Cardiac fibroblast (primary cell): ENCODE results near the gene ZBTB42.

Source experiments
- DNase-seq, 2 donors: peaks; one replicate each; pipeline versions ENCODE4 v3.0.0 to v3.0.0-alpha.2; 2010; ENCODE audit warnings: low read depth in 2 of 2
- H3K4me3 ChIP-seq, 2 donors: replicated peaks in 1 of 2; 1 replicate in 1 of 2; 2 replicates in 1 of 2; pipeline ENCODE4 v1.5.1; 2011; ENCODE audit warnings: low read depth in 2 of 2, low read length in 2 of 2, mild to moderate bottlenecking in 2 of 2, moderate library complexity in 1 of 2
- TF ChIP-seq, protein P1 (sequence below): IDR thresholded peaks from one replicate; pipeline ENCODE4 v1.5.1; 2011; ENCODE audit warnings: low read depth, mild to moderate bottlenecking, low read length, inconsistent platforms

The ZBTB42 gene

DNA sequence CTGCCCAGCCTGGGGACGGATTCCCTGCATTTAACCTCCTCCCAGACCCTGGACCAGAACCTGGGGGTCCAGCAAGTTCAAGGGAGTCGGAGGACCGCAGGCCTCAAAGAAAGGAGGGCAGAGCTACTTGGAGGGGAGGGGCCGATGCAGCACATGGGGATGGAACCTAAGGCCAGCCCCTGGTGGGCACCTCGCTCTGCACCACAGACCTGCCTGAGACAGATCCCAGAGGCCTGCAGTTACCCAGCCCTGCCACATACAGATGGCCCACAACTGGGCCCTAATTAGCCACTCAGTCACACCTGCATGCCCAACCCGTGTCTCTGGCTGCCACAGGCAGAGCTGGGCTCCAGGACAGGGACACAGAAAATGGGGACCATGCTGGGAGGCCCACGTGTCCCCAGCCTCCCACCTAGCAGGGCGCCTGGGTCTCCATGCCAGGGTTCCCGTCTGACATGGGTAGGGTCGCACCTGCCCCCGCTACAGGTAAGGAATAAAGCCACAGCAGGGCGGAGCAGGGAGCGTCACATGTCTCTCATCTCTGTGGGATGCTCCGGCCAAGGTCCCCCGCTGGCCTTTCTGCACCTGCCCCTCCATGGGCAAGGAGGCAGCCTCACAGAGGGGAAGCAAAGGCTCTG is 22.1 kb upstream of the ZBTB42 start:
- no peak overlapping the region for H3K4me3 ChIP-seq
- TF ChIP-seq, protein P1, sequence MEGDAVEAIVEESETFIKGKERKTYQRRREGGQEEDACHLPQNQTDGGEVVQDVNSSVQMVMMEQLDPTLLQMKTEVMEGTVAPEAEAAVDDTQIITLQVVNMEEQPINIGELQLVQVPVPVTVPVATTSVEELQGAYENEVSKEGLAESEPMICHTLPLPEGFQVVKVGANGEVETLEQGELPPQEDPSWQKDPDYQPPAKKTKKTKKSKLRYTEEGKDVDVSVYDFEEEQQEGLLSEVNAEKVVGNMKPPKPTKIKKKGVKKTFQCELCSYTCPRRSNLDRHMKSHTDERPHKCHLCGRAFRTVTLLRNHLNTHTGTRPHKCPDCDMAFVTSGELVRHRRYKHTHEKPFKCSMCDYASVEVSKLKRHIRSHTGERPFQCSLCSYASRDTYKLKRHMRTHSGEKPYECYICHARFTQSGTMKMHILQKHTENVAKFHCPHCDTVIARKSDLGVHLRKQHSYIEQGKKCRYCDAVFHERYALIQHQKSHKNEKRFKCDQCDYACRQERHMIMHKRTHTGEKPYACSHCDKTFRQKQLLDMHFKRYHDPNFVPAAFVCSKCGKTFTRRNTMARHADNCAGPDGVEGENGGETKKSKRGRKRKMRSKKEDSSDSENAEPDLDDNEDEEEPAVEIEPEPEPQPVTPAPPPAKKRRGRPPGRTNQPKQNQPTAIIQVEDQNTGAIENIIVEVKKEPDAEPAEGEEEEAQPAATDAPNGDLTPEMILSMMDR: no peak
- no peak for DNase-seq

DNA sequence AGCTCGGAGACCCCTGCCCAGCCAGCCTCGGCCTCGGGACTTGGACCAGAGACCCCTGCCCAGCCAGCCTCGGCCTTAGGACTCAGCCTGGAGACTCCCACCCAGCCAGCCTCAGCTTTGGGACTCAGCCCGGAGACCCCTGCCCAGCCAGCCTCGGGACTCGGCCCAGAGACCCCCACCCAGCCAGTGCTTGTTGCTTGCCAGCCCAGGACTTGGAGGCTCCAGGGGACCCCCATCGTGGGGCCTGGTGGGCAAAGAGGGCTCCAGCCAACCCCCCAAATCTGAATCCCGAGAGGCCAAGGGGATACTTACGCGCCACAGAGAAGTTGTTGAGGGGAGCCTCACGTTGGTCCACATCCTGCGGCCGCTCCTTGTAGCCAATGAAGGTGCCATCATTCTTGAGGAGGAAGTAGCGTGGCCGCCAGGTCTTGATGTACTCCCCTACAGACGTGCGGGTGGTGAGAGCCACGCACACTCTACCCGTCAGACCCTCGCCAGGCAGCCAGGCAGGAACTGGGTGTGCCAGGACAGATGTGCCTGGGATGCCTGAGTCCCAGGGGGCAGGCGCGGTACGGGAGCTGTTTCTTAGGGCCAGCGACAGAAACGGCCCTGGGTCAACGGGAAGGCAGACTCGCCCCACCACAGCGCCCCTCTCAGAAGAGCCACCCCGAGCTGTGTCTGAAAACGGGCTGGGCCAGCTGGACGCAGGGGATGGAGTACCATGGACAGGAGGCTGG is 21.0 kb upstream of the ZBTB42 start:
- TF ChIP-seq, protein P1: no peak
- no peak for DNase-seq
- no peak overlapping the region for H3K4me3 ChIP-seq

DNA sequence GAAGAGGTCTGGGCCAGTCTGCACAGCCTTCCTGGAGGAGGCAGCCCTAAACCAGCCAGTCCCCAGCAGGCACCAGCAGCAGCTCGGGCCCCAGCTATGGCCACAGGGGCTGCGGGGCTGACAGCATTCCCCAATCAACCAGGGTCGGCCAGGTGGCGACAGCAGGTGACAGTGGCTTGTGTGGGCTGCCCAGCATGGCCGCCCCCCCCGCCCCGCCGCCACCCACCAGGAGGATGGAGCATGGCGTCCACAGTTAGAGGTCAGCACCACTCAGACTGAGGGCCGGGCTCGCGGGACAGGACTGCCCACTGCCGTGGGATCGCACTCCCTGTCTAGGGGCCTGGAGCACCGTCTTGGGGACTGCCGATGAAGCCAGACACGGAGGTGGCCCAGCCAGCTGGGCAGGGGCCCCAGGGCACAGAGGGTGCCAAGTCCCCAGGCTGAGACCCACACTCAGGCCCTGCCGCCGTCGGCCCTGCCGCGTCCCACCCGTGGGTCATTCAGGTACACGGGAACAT is 20.3 kb upstream of the ZBTB42 start:
- no peak overlapping the region for H3K4me3 ChIP-seq
- no peak for DNase-seq
- TF ChIP-seq, protein P1: no peak

DNA sequence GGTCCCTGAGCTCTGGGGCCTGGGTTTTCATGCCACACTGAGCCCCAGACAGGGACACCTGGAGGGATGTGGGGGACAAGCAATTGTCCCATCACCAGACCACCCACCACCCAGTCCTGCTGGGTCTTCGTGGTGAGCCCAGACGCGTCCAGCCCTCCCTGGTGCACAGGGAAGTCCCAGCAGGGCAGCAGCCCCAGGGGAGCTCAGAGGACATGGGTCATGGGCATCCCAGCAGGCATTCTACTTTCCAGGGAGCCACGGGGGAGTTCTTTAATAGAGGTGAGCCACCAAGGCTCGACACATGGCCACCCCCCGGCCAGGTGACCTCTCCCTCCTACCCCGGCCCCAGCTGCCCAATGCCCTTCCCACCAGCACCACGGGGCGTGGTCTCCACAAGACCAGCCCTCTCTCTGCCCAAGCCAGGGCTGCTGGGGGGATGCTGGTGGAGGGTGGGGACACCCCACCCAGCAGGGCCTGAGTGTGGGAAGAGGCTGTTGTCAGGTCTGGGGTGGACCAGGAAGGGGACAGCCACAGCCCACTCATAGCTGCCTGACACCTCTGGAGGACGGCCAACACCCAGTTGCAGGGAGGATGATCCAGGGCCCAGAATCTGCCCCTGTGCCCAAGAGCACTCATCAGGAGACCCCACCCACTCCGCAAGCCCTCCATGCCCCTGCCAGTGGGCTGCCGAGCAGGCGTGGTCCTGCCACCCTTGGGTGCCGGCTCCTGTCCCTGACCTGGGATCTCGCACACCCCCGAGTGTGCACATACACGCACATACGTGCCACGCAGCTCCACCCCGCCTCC is 19.4 kb upstream of the ZBTB42 start:
- H3K4me3 ChIP-seq: no peak overlapping the region
- TF ChIP-seq, protein P1: no peak
- no peak for DNase-seq

DNA sequence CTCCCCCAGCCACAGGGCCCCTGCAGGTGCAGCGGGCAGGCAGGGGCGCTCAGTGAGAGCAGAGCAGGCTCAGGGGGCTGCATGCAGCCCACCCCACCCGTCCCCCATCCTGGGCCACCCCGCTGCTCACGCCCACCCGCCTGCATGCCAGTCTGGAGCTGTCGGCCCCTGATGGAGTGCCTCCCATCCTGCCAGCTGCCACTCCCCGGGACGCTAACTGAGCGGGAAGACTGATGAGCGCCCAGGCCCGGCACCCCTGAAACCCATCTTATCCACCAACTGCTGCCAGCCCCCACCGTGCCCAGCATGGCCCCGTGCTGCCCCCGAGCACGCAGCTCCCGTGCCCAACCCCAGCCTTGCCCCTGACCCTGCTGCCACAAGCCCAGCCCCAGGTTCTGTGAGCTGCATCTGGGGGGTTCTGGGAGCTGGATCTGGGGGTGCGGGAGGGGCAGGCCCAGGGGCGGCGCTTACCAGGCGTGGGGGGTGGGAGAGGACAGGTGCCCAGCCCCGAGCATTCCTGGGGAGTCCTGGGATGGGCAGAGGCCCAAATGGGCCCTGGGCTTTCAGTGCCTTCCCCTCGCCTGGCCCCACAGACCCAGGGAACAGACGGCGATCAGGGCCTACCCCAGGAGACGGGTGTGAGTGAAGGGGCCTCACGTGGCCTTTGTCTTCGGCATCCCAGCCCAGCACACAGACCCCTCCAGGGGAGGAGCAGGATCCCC is 18.7 kb upstream of the ZBTB42 start:
- no peak for DNase-seq
- TF ChIP-seq, protein P1: no peak
- no peak overlapping the region for H3K4me3 ChIP-seq

DNA sequence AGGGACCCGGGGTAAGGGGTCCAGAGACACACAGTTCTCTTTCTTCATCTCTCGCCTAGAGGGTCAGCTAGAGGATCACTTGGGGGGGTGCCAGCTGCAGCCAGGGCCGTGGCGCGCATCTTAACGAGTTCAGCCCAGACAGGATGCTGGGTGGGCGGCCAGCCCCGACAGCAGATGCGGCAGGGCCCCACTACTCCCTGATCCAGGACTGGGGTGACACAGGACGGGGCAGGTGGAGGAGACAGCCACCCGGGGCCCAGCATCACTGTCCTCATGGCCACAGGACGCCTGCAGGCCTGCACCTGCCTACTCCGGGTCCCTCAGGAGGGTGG is 18.1 kb upstream of the ZBTB42 start:
- TF ChIP-seq, protein P1: no peak
- no peak overlapping the region for H3K4me3 ChIP-seq
- DNase-seq: no peak
